ENCODE results near the gene NPLOC4. TPM values are rescaled to one million over a fixed set of nuclear protein-coding genes. Genes with fewer than 3 reads are reported as not detected.
A peak's percentile ranks its signal among the peaks of the same experiment; 100 is the strongest.

NPLOC4 gene
- total and polyA plus RNA-seq, 2 of the 13 experiments (the other 11 are each of a cell fraction or from before 2014, with no cell fraction given), result 57.0 to 97.0 TPM

- TF ChIP-seq MNT (IDR thresholded peaks at IDR 0.05) (no peak), SMARCE1 (IDR thresholded peaks at IDR 0.05; ENCODE audit: borderline replicate concordance) (no peak), ZNF350 (CRISPR knock-in tag; IDR thresholded peaks at IDR 0.05; ENCODE audit: borderline replicate concordance, low read depth) (no peak), ZSCAN31 (CRISPR knock-in tag; IDR thresholded peaks at IDR 0.05; ENCODE audit: low read depth) (no peak; the same call in 1 of the 2 replicates), TFE3 (CRISPR knock-in tag; IDR thresholded peaks at IDR 0.05) (no peak), ZNF512B (CRISPR knock-in tag; IDR thresholded peaks at IDR 0.05; ENCODE audit: borderline replicate concordance) (no peak), HIVEP1 (CRISPR knock-in tag; IDR thresholded peaks at IDR 0.05) (peak; percentile 83), SNAPC5 (CRISPR knock-in tag; IDR thresholded peaks at IDR 0.05; ENCODE audit: borderline replicate concordance) (no peak), ZFP91 (CRISPR knock-in tag; IDR thresholded peaks at IDR 0.05; ENCODE audit: borderline replicate concordance) (no peak), RNF219 (CRISPR knock-in tag; IDR thresholded peaks at IDR 0.05) (no peak), NPAS2 (CRISPR knock-in tag; IDR thresholded peaks at IDR 0.05; ENCODE audit: borderline replicate concordance) (no peak)
These were observed 122.0 kb downstream of the NPLOC4 start (continued) for GRCh38 chr17:81514739-81515529.

Measured in HepG2 (cell line).